Kidney epithelial cell (primary cell): ENCODE measurements around the gene SLC6A8. TPM values are rescaled to one million over a fixed set of nuclear protein-coding genes. Genes with fewer than 3 reads are reported as not detected.

Experiments used
- DNase-seq: peaks from one replicate; pipeline ENCODE4 v3.0.0-alpha.2; 2010; ENCODE audit warnings: low read depth
- H3K27me3 ChIP-seq: 2 replicates; pipeline ENCODE4 v1.6.0; 2011; ENCODE audit warnings: low read length; ENCODE audit not compliant: control insufficient read depth, insufficient read depth
- H3K36me3 ChIP-seq: 2 replicates; pipeline ENCODE4 v1.5.1; 2011; ENCODE audit warnings: low read length; ENCODE audit not compliant: control insufficient read depth, insufficient read depth
- H3K4me3 ChIP-seq: 2 replicates; pipeline ENCODE4 v1.5.1; 2011; ENCODE audit warnings: low read depth, mild to moderate bottlenecking, control low read depth, low read length
- CTCF ChIP-seq: IDR thresholded peaks from 2 replicates; pipeline ENCODE4 v1.5.1; 2011; ENCODE audit warnings: mild to moderate bottlenecking, moderate library complexity, low read length, control low read depth, inconsistent platforms; ENCODE audit not compliant: insufficient read depth, poor library complexity, severe bottlenecking
- total RNA-seq: library from RNA; depleted of rRNA; stranded (reverse); fragments of >200 nt; gene quantifications from 2 replicates; pipeline ENCODE4 v1.2.3, GENCODE V29; 2015

Gene SLC6A8
- total RNA-seq, 1 donor from 2014 or later = 35.0 TPM

GRCh38 chrX:153725039-153725831 is 37.5 kb downstream of the SLC6A8 start:
- H3K36me3 ChIP-seq = no peaks in the 10 kb centered on the region
- H3K4me3 ChIP-seq = peak overlapping the region; percentile 74

GRCh38 chrX:153725832-153726285 is 38.1 kb downstream of the SLC6A8 start:
- TF ChIP-seq CTCF = no peak
- Histone ChIP-seq H3K27me3 (no peaks in the 10 kb centered on the region), H3K4me3 (no peak overlapping the region), H3K36me3 (no peaks in the 10 kb centered on the region)
- DNase-seq = no peak

More at GRCh38 chrX:153725039-153725831, 37.5 kb downstream of the SLC6A8 start:
- H3K27me3 ChIP-seq = no peaks in the 10 kb centered on the region
- DNase-seq = no peak
- TF ChIP-seq CTCF = no peak

- no peak for DNase-seq
- Histone ChIP-seq H3K36me3 (no peaks in the 10 kb centered on the region), H3K27me3 (no peaks in the 10 kb centered on the region), H3K4me3 (no peak overlapping the region)
- TF ChIP-seq CTCF = no peak
Observed at GRCh38 chrX:153726286-153727122, 38.8 kb downstream of the SLC6A8 start.

- Histone ChIP-seq H3K36me3 (no peaks in the 10 kb centered on the region), H3K27me3 (no peaks in the 10 kb centered on the region), H3K4me3 (no peak overlapping the region)
- DNase-seq = no peak
- no peak for TF ChIP-seq CTCF
Observed at GRCh38 chrX:153727123-153727931, 39.6 kb downstream of the SLC6A8 start.

- Histone ChIP-seq H3K4me3 (no peak overlapping the region), H3K27me3 (no peaks in the 10 kb centered on the region), H3K36me3 (no peaks in the 10 kb centered on the region)
- DNase-seq = no peak
- TF ChIP-seq CTCF = no peak
Observed at GRCh38 chrX:153728095-153728494, 40.4 kb downstream of the SLC6A8 start.
